HCT116 (cell line): ENCODE data around the gene ZNF880. TPM values are rescaled to one million over a fixed set of nuclear protein-coding genes. Genes with fewer than 3 reads are reported as not detected.

Experiments used
- ATAC-seq: fragments of 200-7000 bp; cut with Tn5 transposase; 2 replicates; pipeline ENCODE4 v1.9.1; 2020; ENCODE audit warnings: mild to moderate bottlenecking, moderate library complexity
- BruUV-seq: library from RNA; stranded (reverse); fragments of 400-500 nt; replicated peaks from 2 replicates; lab custom pipeline; 2021; lab: Mats Ljungman, UMichigan
- CTCF ChIA-PET: fragments of 300-600 bp; sonication (Branson Sonifier 250); formaldehyde crosslinking; loops from one replicate; lab custom pipeline; 2021; ENCODE audit warnings: antibody characterized with exemption; lab: Charles Lee
- POLR2A ChIA-PET: fragments of 300-600, 350-600 bp; sonication (Branson Sonifier 250); formaldehyde crosslinking; loops from one replicate; lab custom pipeline; 2021; ENCODE audit warnings: antibody characterized with exemption; lab: Charles Lee
- RAD21 ChIA-PET, 2 experiments: fragments of 300-600 bp; sonication (Branson Sonifier 250); formaldehyde crosslinking; loops; one replicate each; lab custom pipeline; 2023; ENCODE audit warnings: low total read pairs in 2 of 2; ENCODE audit not compliant: uncharacterized antibody in 2 of 2, unreplicated experiment in 2 of 2, low non-redundant PET in 1 of 2; lab: Charles Lee
- DNase-seq: peaks from one replicate; pipeline ENCODE4 v3.0.0-alpha.2; 2010; ENCODE audit warnings: low read depth, low spot score
- H2AFZ ChIP-seq: fragments of 200-600 bp; shearing (Covaris generic), sonication (generic); 2 replicates; pipeline ENCODE4 v1.6.1; 2017; ENCODE audit warnings: low read depth, mixed run types, mixed read lengths, antibody characterized with exemption, low read length; ENCODE audit not compliant: poor library complexity, severe bottlenecking
- H3K27ac ChIP-seq: 2 replicates; pipeline ENCODE4 v1.5.1; 2012; ENCODE audit warnings: low read depth, low read length
- H3K27me3 ChIP-seq: fragments of 200-600 bp; sonication (generic); 2 replicates; pipeline ENCODE4 v1.6.1; 2016; ENCODE audit warnings: mixed run types, low read length, mixed read lengths; ENCODE audit not compliant: insufficient read depth
- H3K36me3 ChIP-seq, 2 experiments: fragments of 200-500 bp in 1 of 2; fragments of 200-600 bp in 1 of 2; sonication (Bioruptor generic) in 1 of 2; sonication (generic) in 1 of 2; 2 replicates each; pipeline versions ENCODE4 v1.5.1 to v1.6.1; 2014 to 2016; ENCODE audit warnings: low read length in 2 of 2, inconsistent platforms in 1 of 2, mixed read lengths in 1 of 2, mixed run types in 1 of 2; ENCODE audit not compliant: insufficient read depth in 2 of 2, control insufficient read depth in 1 of 2
- H3K4me1 ChIP-seq, 2 experiments: fragments of 200-600 bp in 1 of 2; sonication (generic) in 1 of 2; 2 replicates each; pipeline versions ENCODE4 v1.5.1 to v1.6.1; 2012 to 2017; ENCODE audit warnings: low read length in 2 of 2, inconsistent platforms in 1 of 2, mild to moderate bottlenecking in 1 of 2, mixed read lengths in 1 of 2, mixed run types in 1 of 2, moderate library complexity in 1 of 2; ENCODE audit not compliant: insufficient read depth in 2 of 2, control insufficient read depth in 1 of 2
- H3K4me2 ChIP-seq: fragments of 200-600 bp; sonication (generic); 2 replicates; pipeline ENCODE4 v1.6.1; 2017; ENCODE audit warnings: mixed run types, low read length, mixed read lengths
- H3K4me3 ChIP-seq, 2 experiments: fragments of 200-600 bp in 1 of 2; sonication (generic) in 1 of 2; replicated peaks in 1 of 2; 2 replicates each; pipeline ENCODE4 v1.5.1; 2011 to 2016; ENCODE audit warnings: low read length in 2 of 2, control low read depth in 1 of 2, low read depth in 1 of 2, mild to moderate bottlenecking in 1 of 2, mixed read lengths in 1 of 2, mixed run types in 1 of 2
- H3K79me2 ChIP-seq: fragments of 200-600 bp; sonication (generic); 2 replicates; pipeline ENCODE4 v1.6.1; 2017; ENCODE audit warnings: mild to moderate bottlenecking, mixed run types, low read length, moderate library complexity, mixed read lengths; ENCODE audit not compliant: insufficient read depth
- H3K9ac ChIP-seq: fragments of 200-600 bp; sonication (generic); 2 replicates; pipeline ENCODE4 v1.6.1; 2016; ENCODE audit warnings: low read length, mixed read lengths
- H3K9me2 ChIP-seq: fragments of 200-600 bp; sonication (generic), shearing (Covaris generic); 2 replicates; pipeline ENCODE4 v1.6.1; 2017; ENCODE audit warnings: mixed run types, mild to moderate bottlenecking, moderate library complexity; ENCODE audit not compliant: insufficient read depth
- H3K9me3 ChIP-seq, 2 experiments: fragments of 200-500 bp in 1 of 2; fragments of 200-600 bp in 1 of 2; sonication (Bioruptor generic) in 1 of 2; sonication (generic) in 1 of 2; 2 replicates each; pipeline ENCODE4 v1.6.1; 2014 to 2017; ENCODE audit warnings: low read length in 2 of 2, mixed read lengths in 2 of 2, inconsistent platforms in 1 of 2, low read depth in 1 of 2, mild to moderate bottlenecking in 1 of 2, mixed run types in 1 of 2, moderate library complexity in 1 of 2; ENCODE audit not compliant: control insufficient read depth in 1 of 2, insufficient read depth in 1 of 2
- H4K20me1 ChIP-seq: fragments of 200-600 bp; sonication (generic), shearing (Covaris generic); 2 replicates; pipeline ENCODE4 v1.6.1; 2017; ENCODE audit warnings: mixed run types, mild to moderate bottlenecking, moderate library complexity; ENCODE audit not compliant: insufficient read depth
- ATF3 ChIP-seq: IDR thresholded peaks from 2 replicates; pipeline ENCODE4 v1.6.1; 2012
- CBX3 ChIP-seq: IDR thresholded peaks from 2 replicates; pipeline ENCODE4 v1.6.1; 2012; ENCODE audit warnings: low read depth
- CEBPB ChIP-seq: IDR thresholded peaks from 2 replicates; pipeline ENCODE4 v1.6.1; 2012; ENCODE audit warnings: low read depth
- CTCF ChIP-seq, 3 experiments: fragments of 200-600 bp in 1 of 3; sonication (generic) in 1 of 3; IDR thresholded peaks in 2 of 3; conservative IDR thresholded peaks in 1 of 3; 2 replicates each; pipeline ENCODE4 v1.5.1; 2012 to 2017; ENCODE audit warnings: low read depth in 2 of 3, low read length in 2 of 3, antibody characterized with exemption in 1 of 3, borderline replicate concordance in 1 of 3, control low read depth in 1 of 3, mild to moderate bottlenecking in 1 of 3, mixed read lengths in 1 of 3, mixed run types in 1 of 3, moderate library complexity in 1 of 3; ENCODE audit not compliant: insufficient read depth in 1 of 3
- ELF1 ChIP-seq: IDR thresholded peaks from 2 replicates; pipeline ENCODE4 v1.6.1; 2012; ENCODE audit warnings: low read depth, borderline replicate concordance
- EZH2 ChIP-seq: fragments of 200-600 bp; sonication (generic); IDR thresholded peaks from 2 replicates; pipeline ENCODE4 v1.6.1; 2017; ENCODE audit warnings: antibody characterized with exemption, mixed run types
- EZH2phosphoT487 ChIP-seq: fragments of 200-600 bp; IDR thresholded peaks from 2 replicates; pipeline ENCODE4 v1.6.1; 2018; ENCODE audit warnings: antibody characterized with exemption, borderline replicate concordance
- MAX ChIP-seq: IDR thresholded peaks from 2 replicates; pipeline ENCODE4 v1.6.1; 2012
- POLR2AphosphoS5 ChIP-seq: IDR thresholded peaks from 2 replicates; pipeline ENCODE4 v1.6.1; 2011; ENCODE audit warnings: mild to moderate bottlenecking, low read depth, low read length, moderate library complexity
- REST ChIP-seq: IDR thresholded peaks from 2 replicates; pipeline ENCODE4 v1.6.1; 2012; ENCODE audit warnings: low read depth
- TCF7L2 ChIP-seq: IDR thresholded peaks from 2 replicates; pipeline ENCODE4 v1.7.0; 2011; ENCODE audit warnings: borderline replicate concordance, inconsistent platforms; ENCODE audit not compliant: insufficient read depth, insufficient read length; ENCODE audit errors: extremely low read depth
- ZBTB33 ChIP-seq: IDR thresholded peaks from 2 replicates; pipeline ENCODE4 v1.6.1; 2011; ENCODE audit warnings: mild to moderate bottlenecking, low read length, moderate library complexity; ENCODE audit not compliant: insufficient replicate concordance; ENCODE audit errors: extremely low read depth
- ZNF274 ChIP-seq: fragments of 200-500 bp; sonication (Bioruptor generic); IDR thresholded peaks from 2 replicates; pipeline ENCODE4 v1.6.1; 2014; ENCODE audit warnings: mild to moderate bottlenecking, low read depth, low read length, inconsistent platforms
- intact Hi-C: fragments of 100-400 bp; cut with micrococcal nuclease; formaldehyde crosslinking; loops from 2 replicates; pipeline ENCODE4 v1.10.0; 2022
- total RNA-seq: library from RNA; stranded (reverse); gene quantifications from one replicate; pipeline ENCODE4 v1.2.1, GENCODE V29; 2021; ENCODE audit not compliant: unreplicated experiment

The ZNF880 gene
- total RNA-seq, 1 experiment from 2014 or later: not detected

- RAD21 ChIA-PET: no interaction called here
- no peak overlapping the region for H2AFZ ChIP-seq
- intact Hi-C loops: no loop called here
- H3K9me3 ChIP-seq: peaks cover 14% of the 10 kb centered on the region in 2 experiments; a peak in 2 of 4 replicates
- ATAC-seq (no peak), DNase-seq (no peak)
- BruUV-seq: no TSS peak
- H3K36me3 ChIP-seq: no peaks in the 10 kb centered on the region
- H3K9me2 ChIP-seq: no peaks in the 10 kb centered on the region
- TF ChIP-seq ELF1: no peak
- no peak for TF ChIP-seq ATF3
- no peak for TF ChIP-seq ZNF274
- no peak for TF ChIP-seq REST
- TF ChIP-seq MAX: no peak
- no peak for TF ChIP-seq CEBPB
- no peak for TF ChIP-seq EZH2
- no peak for TF ChIP-seq POLR2AphosphoS5
- TF ChIP-seq ZBTB33: no peak
- TF ChIP-seq CTCF (IDR thresholded peaks at IDR 0.05 in 2 of 3, conservative IDR thresholded peaks at IDR 0.05 in 1 of 3; ENCODE audit: borderline replicate concordance in 1 of 3, insufficient read depth in 1 of 3, low read depth in 2 of 3, low read length in 2 of 3): no peak
- no peak for TF ChIP-seq CBX3
- no peak for TF ChIP-seq TCF7L2
- TF ChIP-seq EZH2phosphoT487: no peak
- no peak overlapping the region for H3K4me3 ChIP-seq
- no peak overlapping the region for H3K4me2 ChIP-seq
- POLR2A ChIA-PET: no interaction called here
- H3K9ac ChIP-seq: no peak overlapping the region
- CTCF ChIA-PET: no interaction called here
- H3K4me1 ChIP-seq: no peaks in the 10 kb centered on the region
- no peaks in the 10 kb centered on the region for H4K20me1 ChIP-seq
- no peaks in the 10 kb centered on the region for H3K27me3 ChIP-seq
- no peaks in the 10 kb centered on the region for H3K79me2 ChIP-seq
- no peak overlapping the region for H3K27ac ChIP-seq
Observed at GRCh38 chr19:52370341-52370710, 603 bp downstream of the ZNF880 start.
